Cardiac septum (tissue), 1 donor: ENCODE measurements around the gene FARS2. TPM values are rescaled to one million over a fixed set of nuclear protein-coding genes. Genes with fewer than 3 reads are reported as not detected.

ENCODE experiments used
- DNase-seq: peaks from one replicate; pipeline ENCODE4 v3.0.0-alpha.2; 2020; ENCODE audit warnings: low spot score
- intact Hi-C: fragments of 100-400 bp; cut with DNase I; formaldehyde crosslinking; loops from one replicate; pipeline ENCODE4 v1.14.0; 2022
- total RNA-seq: library from RNA; stranded (reverse); fragmentation: NEBNext Ultra II Directional; extraction: Animal tissue kit (Norgen Biotek cat#: 25700); gene quantifications from one replicate; pipeline ENCODE4 v1.2.1, GENCODE V29; 2021
- donor health status: DM: no; HTN: no; CAD: no.

Gene FARS2
- total RNA-seq, 1 donor from 2014 or later: 13.3 TPM

DNA sequence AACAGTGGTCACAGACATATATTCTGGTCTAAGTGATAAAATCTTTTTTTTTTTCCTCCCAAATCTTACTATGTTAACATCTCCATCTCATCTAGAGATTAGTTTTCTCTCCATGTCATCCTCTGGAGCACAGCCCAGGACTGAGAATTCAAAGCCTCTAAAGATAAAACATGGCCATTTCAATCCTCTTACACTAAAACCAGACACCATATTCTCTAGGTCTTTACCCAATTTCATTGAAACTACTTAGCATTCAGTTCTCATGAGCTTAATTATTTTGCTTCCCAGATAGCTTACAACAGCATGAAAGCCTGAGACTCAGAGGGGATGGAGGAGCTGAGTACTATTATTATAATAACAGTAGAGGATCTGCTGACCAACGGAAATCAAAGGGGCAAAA lies 92.7 kb downstream of the FARS2 start:
- intact Hi-C loops: no loop called here

DNA sequence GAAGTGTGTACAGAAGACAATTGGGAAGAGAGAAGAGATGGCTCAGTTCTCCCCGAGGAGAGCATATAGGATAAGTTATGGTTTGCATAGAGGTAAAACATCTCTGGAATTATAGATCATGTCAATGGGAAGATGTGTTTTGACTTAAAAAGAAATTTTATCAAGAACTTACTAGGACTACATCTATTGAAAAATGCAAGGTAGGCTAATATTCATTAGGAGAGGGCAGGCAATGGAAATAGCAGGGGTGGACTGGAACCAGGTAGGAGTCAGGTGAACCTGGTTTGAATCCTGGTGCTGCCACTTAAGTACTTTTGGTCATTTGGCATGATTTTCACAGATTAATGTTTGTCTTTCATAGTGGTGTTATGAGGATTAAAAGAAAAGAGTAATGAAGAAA lies 96.2 kb downstream of the FARS2 start:
- intact Hi-C loops: no loop called here
- DNase-seq: no peak

More for the DNA sequence above, 92.7 kb downstream of the FARS2 start:
- no peak for DNase-seq

GRCh38 chr6:5359417-5359816 lies 98.1 kb downstream of the FARS2 start:
- intact Hi-C loops: no loop called here
- no peak for DNase-seq

GRCh38 chr6:5361396-5361795 lies 100.1 kb downstream of the FARS2 start:
- DNase-seq: no peak
- intact Hi-C loops: no loop called here

DNA sequence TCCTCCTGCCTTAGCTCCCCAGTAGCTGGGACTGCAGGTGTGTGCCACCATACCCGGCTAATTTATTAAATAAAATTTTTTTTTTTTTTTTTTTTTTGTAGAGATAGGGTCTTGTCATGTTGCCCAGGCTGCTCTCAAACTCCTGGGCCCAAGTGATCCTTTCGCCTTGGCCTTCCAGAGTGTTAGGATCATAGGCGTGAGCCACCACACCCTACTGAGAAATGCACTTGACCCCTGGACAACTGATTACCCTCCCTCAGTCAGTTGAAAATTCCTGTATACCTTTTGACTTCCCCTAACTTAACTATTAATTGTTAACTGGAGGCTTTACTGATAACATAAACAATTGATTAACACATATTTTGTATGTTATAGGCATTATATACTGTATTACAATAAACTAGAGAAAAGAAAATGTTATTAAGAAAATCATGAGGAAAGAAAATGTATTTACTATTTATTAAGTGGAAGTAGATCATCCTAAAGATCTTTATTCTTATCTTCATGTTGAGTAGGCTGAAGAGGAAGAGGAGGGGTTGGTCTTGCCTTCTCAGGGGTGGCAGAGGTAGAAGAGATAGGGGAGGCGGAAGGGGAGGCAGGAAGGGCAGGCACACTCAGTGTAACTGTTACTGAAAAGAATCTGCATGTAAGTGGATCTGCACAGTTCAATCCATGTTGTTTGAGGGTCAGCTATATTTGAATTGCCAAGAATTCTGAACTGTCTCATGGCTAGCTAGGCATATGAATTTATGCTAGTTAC lies 104.3 kb downstream of the FARS2 start:
- no peak for DNase-seq
- intact Hi-C loops: no loop called here

DNA sequence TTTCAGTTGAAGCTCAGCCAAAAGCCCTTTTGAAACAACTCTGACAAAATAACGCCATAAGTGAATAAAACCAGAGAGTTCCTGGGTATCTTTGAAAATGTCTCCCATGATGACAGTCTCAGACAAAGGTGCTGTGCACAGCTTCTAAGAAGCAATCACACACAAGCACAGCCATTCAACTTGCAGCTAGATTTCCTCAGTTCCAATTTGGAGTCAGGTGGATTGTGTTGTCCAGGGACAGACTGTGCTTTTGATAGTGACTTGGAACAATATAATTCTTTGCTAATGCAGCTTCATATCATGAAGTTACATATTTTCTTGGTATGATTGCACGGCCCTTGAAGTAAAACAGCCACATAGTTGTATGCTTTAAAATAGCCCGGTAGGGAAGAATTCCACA lies 105.6 kb downstream of the FARS2 start:
- no peak for DNase-seq
- intact Hi-C loops: no loop called here

- intact Hi-C loops: no loop called here
- DNase-seq: no peak
Measured at GRCh38 chr6:5367510-5367909, 106.2 kb downstream of the FARS2 start.

DNA sequence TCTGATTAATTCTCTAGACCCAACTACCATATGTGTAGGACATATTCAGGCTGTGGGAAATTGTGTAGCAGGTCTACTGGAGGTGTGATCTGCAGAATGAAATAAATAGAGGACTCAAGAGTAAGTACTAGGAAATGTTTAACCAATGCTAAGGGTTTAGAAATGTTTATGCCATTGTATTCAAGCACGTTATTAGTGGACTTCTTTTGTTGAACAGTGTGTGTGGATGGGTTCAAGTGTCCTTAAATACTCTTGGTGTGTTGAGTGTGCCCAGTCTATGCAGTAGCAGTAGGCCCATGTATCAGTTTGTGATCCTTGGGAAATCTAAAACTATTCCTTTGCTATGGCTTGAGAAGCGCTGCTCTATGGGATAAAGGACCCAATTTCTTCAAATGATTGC lies 112.1 kb downstream of the FARS2 start:
- intact Hi-C loops: no loop called here
- DNase-seq: no peak

DNA sequence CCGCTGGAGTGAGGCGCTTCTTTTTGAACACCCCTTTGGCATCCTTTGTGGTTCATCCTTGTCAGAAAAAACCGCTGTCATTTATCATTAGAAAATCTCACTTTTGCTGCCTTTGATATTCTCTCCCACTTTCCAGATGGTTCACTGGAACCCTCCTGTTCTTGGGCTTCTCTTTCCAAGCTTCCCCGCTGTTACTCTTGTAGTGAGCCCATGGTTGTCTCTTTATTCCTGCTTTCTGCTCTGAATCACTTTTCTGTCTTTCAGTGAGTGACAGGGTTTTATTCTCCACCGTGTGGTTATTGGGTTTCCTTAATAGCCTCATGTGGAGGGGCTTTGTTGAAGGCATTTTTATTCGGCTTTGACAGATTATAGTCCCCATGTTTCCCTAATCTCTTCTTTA lies 117.0 kb downstream of the FARS2 start:
- DNase-seq: no peak
- intact Hi-C loops: no loop called here

DNA sequence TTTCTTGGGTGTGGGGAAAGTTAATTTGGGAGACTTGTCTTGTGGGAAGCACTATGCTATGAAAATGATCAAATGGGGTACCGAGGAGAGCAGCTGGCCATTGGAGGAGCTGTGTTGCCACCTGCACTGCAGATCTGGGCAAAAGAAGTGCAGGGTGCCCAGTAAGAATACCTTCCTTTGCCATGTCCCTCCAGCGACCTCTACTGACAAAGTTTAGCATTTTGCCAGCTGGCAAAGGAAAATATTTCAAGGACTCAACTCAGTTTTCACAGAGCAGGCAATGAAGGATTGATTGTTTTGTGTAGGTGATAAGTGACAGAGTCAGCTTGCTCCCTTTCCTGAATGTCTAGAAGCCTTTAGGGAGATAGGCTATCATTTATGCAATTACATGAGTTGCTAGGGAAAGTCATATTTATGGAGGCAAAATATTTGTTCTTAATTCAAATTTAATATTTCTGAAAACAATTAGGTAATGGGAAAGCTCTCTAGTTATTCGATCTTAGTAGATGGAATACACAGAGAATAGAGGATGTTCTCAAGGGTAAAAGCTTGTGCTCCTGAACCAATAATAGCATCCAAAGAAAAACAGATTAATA lies 118.4 kb downstream of the FARS2 start:
- no peak for DNase-seq
- intact Hi-C loops: no loop called here

DNA sequence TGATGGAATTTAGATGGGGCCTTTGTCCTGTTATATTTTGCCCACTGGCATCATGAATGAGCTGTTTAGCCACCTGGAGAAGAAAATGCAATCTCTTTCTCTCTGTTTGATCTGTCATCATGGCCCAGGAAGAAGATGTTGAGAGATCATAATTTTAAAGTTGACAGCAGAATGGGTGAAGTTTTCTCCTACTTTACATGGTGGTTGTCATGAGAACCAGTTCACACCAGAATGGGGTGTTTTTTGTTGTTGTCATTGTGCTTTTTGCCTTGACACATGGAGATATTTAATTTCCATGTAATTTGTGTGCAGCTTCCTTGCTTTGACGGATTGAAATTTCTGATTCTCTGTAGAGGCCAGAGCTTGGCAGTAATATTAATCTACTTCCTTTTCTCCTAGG lies 122.5 kb downstream of the FARS2 start:
- DNase-seq: no peak
- intact Hi-C loops: no loop called here

DNA sequence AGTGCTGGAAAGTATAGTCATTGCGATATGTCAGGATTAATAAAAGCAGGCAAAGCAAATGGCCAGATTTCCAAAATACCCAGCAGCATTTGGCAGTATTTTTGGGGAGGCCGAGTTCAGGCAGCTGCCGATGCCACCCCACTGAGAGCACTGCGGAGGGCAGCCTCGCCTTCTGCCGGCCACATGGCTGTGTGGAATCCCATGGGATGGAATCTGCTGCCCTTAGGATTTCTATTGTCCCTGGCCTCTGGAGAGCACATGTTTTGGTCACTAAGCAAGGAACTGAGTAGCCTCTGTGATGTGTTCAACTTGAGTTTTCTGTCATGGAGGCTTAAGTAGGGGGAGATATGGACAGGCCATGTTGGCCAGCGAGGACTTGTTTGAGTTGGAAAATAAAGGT lies 123.0 kb downstream of the FARS2 start:
- no peak for DNase-seq

DNA sequence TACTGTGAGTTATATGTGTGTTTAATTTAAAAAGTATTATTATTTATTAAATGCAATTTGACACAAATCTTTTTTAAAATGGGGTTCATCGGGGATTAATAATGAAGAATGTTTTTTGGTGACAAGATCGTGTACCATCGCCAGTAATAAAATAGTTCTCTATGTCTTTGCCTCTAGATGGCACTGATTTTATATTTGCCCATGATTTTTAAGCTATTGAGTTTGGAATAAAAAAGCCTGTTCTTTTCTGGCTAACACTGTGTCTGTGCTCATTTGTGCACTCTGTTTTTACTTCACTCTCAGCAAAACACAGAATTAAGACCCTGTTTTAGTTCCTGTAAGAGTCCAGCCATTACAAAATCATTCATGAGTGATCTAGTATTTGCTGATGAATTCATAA lies 127.0 kb downstream of the FARS2 start:
- DNase-seq: no peak
- intact Hi-C loops: no loop called here

More for the DNA sequence above, 123.0 kb downstream of the FARS2 start:
- intact Hi-C loops: no loop called here

- DNase-seq: no peak
- intact Hi-C loops: no loop called here
Measured at GRCh38 chr6:5389086-5389745, 127.9 kb downstream of the FARS2 start.

GRCh38 chr6:5390177-5390576 lies 128.9 kb downstream of the FARS2 start:
- no peak for DNase-seq
- intact Hi-C loops: no loop called here

- no peak for DNase-seq
- intact Hi-C loops: no loop called here
Measured at GRCh38 chr6:5394280-5394679, 133.0 kb downstream of the FARS2 start.

DNA sequence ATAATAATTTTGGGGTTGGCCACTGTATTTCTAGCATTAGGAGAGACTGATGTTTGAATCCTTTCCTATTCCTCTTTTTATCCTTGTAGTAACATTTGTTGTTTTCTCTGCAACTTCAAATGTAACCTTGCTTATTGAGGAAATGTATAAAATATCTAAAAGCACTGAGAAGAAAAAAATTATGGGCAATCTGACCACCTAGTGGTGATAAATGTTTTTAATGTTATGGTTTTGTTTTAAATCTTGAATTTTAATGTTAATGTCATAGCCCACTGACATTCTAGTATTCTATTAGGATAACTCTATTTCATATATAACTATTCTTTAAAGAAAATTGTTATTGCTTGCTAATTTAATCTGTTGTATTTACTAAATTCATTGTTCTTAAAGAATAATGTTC lies 134.4 kb downstream of the FARS2 start:
- DNase-seq: no peak
- intact Hi-C loops: no loop called here

- DNase-seq: no peak
- intact Hi-C loops: no loop called here
Measured at GRCh38 chr6:5398530-5398929, 137.2 kb downstream of the FARS2 start.

GRCh38 chr6:5399391-5399790 lies 138.1 kb downstream of the FARS2 start:
- intact Hi-C loops: no loop called here
- no peak for DNase-seq

DNA sequence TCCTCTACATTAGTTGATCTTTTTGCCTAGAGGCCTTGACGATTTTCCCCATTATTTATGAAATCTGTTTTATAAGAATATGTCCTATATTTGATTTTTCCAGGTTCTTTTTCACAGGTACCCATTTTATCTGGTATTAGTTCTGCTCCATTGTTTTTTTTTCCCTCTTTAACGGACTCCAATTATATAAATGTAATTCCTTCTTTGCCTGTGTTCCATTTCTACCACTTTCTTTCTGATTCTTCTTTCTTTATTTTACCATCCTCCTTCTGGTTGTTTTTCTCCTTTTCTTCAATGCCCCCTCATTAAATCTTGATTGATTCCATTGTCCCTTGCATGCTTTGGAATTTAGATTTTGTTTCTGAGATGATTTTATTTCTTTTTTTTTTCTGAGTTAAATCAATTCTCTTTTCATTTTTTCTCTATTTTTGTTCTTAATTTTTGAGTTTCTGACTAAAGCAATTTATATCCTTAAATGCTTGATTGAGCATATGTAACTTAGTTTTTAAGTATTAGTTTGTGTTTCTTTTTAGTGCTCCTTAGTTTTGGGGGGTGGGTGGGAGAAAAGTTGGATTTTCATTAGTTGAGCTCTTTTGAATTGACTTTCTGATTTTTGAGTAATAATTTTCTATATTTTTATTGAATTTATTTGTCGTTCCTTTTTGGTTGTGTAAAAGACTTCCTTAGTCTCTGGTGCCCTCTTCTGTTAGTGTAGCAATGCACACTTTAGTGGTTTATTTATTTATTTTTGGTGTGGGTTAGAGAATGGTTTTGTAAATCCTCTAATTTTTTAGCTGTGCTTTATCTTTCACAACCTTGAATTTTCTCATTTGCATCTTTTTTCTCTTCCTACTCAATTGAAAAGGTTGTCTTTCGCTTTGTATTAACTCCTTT lies 140.8 kb downstream of the FARS2 start:
- intact Hi-C loops: loop anchor here (2.0 to 10.0 kb wide), 2 partner anchors 187 to 259 kb away; no protein-coding TSS in a partner anchor
- no peak for DNase-seq
